A673 (cell line): Measurements from ENCODE around the gene UVSSA. TPM values are rescaled to one million over a fixed set of nuclear protein-coding genes. Genes with fewer than 3 reads are reported as not detected.

Experiments used
- BruUV-seq: library from RNA; stranded (reverse); fragments of 400-500 nt; replicated peaks from 2 replicates; lab custom pipeline; 2021; lab: Mats Ljungman, UMichigan
- CTCF ChIA-PET: fragments of 300-600 bp; sonication (Branson Sonifier 250); formaldehyde crosslinking; loops from one replicate; lab custom pipeline; 2022; ENCODE audit warnings: antibody characterized with exemption; lab: Charles Lee
- POLR2A ChIA-PET: fragments of 300-600 bp; sonication (Branson Sonifier 250); formaldehyde crosslinking; loops from one replicate; lab custom pipeline; 2022; ENCODE audit warnings: antibody characterized with exemption; ENCODE audit not compliant: low non-redundant PET; lab: Charles Lee
- DNase-seq: peaks from one replicate; pipeline ENCODE4 v3.0.0-alpha.2; 2015; ENCODE audit warnings: low spot score
- H3K27ac ChIP-seq: fragments of 200-600 bp; sonication (generic); 2 replicates; pipeline ENCODE4 v1.5.1; 2016; ENCODE audit warnings: mixed run types, low read depth, mild to moderate bottlenecking, mixed read lengths, antibody characterized with exemption, low read length; ENCODE audit not compliant: poor library complexity, severe bottlenecking
- H3K27me3 ChIP-seq: fragments of 200-600 bp; sonication (generic); replicated peaks from 2 replicates; pipeline ENCODE4 v1.6.1; 2017; ENCODE audit warnings: mixed run types, low read depth, mild to moderate bottlenecking, mixed read lengths, antibody characterized with exemption, low read length; ENCODE audit not compliant: insufficient read depth, poor library complexity
- H3K36me3 ChIP-seq: fragments of 200-600 bp; sonication (generic); 2 replicates; pipeline ENCODE4 v1.6.1; 2016; ENCODE audit warnings: mixed run types, mild to moderate bottlenecking, mixed read lengths, antibody characterized with exemption, low read length; ENCODE audit not compliant: insufficient read depth, poor library complexity, severe bottlenecking
- H3K4me1 ChIP-seq: fragments of 200-600 bp; sonication (generic); 2 replicates; pipeline ENCODE4 v1.6.1; 2017; ENCODE audit warnings: mixed run types, mild to moderate bottlenecking, mixed read lengths, antibody characterized with exemption, low read length; ENCODE audit not compliant: insufficient read depth, poor library complexity, severe bottlenecking
- H3K4me3 ChIP-seq: fragments of 200-600 bp; sonication (generic); 2 replicates; pipeline ENCODE4 v1.5.1; 2016; ENCODE audit warnings: low read depth, mixed run types, mild to moderate bottlenecking, mixed read lengths, low read length; ENCODE audit not compliant: poor library complexity, severe bottlenecking
- H3K9me3 ChIP-seq: fragments of 200-600 bp; sonication (generic); 2 replicates; pipeline ENCODE4 v1.6.1; 2016; ENCODE audit warnings: mixed run types, low read depth, mild to moderate bottlenecking, mixed read lengths, antibody characterized with exemption, low read length; ENCODE audit not compliant: poor library complexity, severe bottlenecking
- CTCF ChIP-seq: fragments of 300-800, 200-600 bp; sonication (generic); conservative IDR thresholded peaks from 2 replicates; pipeline ENCODE4 v1.5.1; 2017; ENCODE audit warnings: low read depth, mild to moderate bottlenecking, antibody characterized with exemption, low read length, moderate library complexity, mixed read lengths
- EZH2 ChIP-seq: fragments of 200-600 bp; sonication (generic); IDR thresholded peaks from 2 replicates; pipeline ENCODE4 v1.6.1; 2017; ENCODE audit warnings: borderline replicate concordance, low read depth, mild to moderate bottlenecking, mixed read lengths, antibody characterized with exemption, low read length; ENCODE audit not compliant: poor library complexity, severe bottlenecking
- intact Hi-C: fragments of 100-400 bp; cut with micrococcal nuclease; formaldehyde crosslinking; loops from one replicate; pipeline ENCODE4 v1.10.0; 2022; ENCODE audit not compliant: unreplicated experiment
- total RNA-seq: library from RNA; stranded (reverse); gene quantifications from 2 replicates; pipeline ENCODE4 v1.2.3, GENCODE V29; 2021

UVSSA gene
- total RNA-seq, 1 experiment from 2014 or later: 20.3 TPM

GRCh38 chr4:1381944-1382541, 35.0 kb downstream of the UVSSA start:
- no peak overlapping the region for H3K4me3 ChIP-seq
- H3K9me3 ChIP-seq: no peaks in the 10 kb centered on the region
- POLR2A ChIA-PET: no interaction called here
- no peaks in the 10 kb centered on the region for H3K27me3 ChIP-seq
- intact Hi-C loops: no loop called here
- no peak for DNase-seq
- no peaks in the 10 kb centered on the region for H3K4me1 ChIP-seq
- no TSS peak for BruUV-seq
- H3K27ac ChIP-seq: no peak overlapping the region
- CTCF ChIA-PET: no interaction called here
- no peaks in the 10 kb centered on the region for H3K36me3 ChIP-seq
- TF ChIP-seq EZH2 (no peak), CTCF (no peak)

DNA sequence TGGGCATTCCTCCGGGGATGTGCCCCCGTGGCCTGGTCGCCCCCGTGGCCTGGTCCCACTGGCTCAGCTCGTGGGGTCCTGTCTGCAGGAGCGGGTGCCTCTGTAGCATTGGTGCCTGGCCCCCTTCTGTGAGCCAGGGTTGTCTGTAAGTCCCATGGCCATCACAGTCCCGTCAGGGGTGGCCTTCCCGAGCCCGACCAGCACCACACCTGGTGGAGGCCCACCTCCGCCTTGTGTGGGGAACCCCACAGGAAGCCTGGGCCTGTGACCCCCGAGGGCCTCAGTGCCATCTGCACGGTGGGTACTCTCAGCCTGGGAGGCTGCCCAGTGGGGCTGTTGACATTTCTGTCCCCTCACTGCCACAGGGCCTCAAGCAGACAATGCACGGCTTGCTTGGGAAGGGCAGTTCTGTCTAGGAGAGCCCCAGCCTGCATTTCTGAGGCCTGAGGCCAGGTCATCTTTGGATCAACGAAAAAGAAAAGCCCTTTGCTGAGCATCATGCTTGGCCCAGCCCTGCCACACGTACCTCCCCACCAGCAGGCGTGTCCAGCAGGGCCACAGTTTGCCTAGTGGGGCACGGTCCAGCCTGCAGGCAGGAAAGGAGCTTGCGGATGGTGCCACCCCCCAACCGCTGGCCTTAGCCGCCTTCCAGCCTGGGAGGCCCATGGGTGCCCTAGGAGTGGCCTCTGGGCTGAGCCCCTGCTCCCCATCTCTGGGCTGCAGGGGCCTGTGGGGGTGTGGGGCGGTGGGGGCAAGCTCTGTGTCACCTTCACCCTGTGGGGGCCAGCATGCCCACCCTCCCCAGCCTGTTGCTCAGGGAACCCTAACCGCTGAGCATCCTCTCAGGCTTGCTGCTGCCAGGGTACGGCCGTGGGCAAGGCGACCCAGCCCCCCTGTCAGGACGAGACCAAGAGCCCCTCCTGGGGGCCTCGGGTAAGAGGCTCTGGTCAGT, 36.0 kb downstream of the UVSSA start:
- Histone ChIP-seq H3K4me1 (no peaks in the 10 kb centered on the region), H3K27me3 (no peaks in the 10 kb centered on the region), H3K36me3 (no peaks in the 10 kb centered on the region), H3K4me3 (no peak overlapping the region), H3K9me3 (no peaks in the 10 kb centered on the region), H3K27ac (no peak overlapping the region)
- intact Hi-C loops: no loop called here
- no peak for DNase-seq
- no TSS peak for BruUV-seq
- POLR2A ChIA-PET: no interaction called here
- TF ChIP-seq EZH2 (no peak), CTCF (no peak)
- CTCF ChIA-PET: no interaction called here

DNA sequence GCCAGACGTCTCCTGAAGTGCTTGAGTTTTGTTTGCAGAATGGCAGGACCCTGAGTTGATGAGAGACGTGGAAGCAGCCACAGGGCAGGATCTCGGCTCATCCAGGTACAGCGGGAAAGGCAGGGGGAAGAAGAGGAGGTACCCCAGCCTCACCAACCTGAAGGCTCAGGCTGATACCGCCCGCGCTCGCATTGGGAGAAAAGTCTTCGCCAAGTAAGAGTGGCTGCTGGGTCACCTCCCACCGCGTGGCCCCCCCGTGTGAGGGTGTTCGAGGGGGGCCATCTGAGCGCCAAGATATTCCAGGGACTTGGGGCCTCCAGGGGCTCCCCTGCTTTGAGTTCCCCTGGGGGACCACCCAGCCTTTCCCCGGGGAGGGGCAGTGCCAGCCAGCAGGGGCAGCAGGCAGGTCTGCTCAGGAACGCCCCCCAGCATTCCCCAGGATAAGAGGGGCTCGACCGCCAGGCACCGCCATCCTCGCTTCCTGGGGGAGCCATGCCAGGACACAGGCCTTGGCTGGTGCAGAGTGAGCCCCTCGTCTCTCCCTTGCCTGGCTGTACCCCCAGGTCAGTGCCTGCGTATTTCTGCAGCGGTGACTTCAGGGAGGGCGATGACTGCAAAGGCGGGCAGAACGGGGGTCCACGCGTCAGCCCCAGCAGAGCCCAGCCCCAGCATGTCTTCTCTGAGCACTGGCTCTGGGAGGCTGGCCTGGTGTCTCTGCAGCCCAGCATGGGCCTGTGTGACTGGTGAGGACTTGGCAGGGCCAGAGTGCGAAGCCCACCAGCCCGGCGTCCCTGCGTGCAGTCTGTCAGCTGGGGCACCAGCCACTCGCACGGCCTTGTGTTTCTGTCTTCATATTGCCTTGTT, 37.0 kb downstream of the UVSSA start:
- Histone ChIP-seq H3K27ac (no peak overlapping the region), H3K27me3 (no peaks in the 10 kb centered on the region), H3K4me3 (no peak overlapping the region), H3K36me3 (no peaks in the 10 kb centered on the region), H3K4me1 (no peaks in the 10 kb centered on the region), H3K9me3 (peaks cover 5% of the 10 kb centered on the region)
- BruUV-seq: no TSS peak
- TF ChIP-seq CTCF (no peak), EZH2 (no peak)
- intact Hi-C loops: no loop called here
- POLR2A ChIA-PET: no interaction called here
- no peak for DNase-seq
- CTCF ChIA-PET: no interaction called here
